Liver (tissue), 9 donors: ENCODE results near the gene LSM14B. TPM values are rescaled to one million over a fixed set of nuclear protein-coding genes. Genes with fewer than 3 reads are reported as not detected.

Source experiments
- DNase-seq: peaks from one replicate; pipeline ENCODE4 v3.0.0-alpha.2; 2017; ENCODE audit warnings: low spot score
- H3K27ac ChIP-seq, 2 donors: one replicate each; pipeline ENCODE4 v1.7.0; 2013; ENCODE audit warnings: inconsistent platforms in 2 of 2, low read length in 2 of 2, control low read depth in 1 of 2, low read depth in 1 of 2, mild to moderate bottlenecking in 1 of 2
- H3K27me3 ChIP-seq, 4 donors: one replicate each; pipeline versions ENCODE4 v1.6.1 to v1.7.0; 2013; ENCODE audit warnings: low read length in 3 of 4, inconsistent platforms in 1 of 4, mild to moderate bottlenecking in 1 of 4, moderate library complexity in 1 of 4; ENCODE audit not compliant: control insufficient read depth in 4 of 4, insufficient read depth in 4 of 4
- H3K36me3 ChIP-seq, 4 donors: one replicate each; pipeline versions ENCODE4 v1.6.1 to v1.7.0; 2013; ENCODE audit warnings: low read length in 3 of 4, mild to moderate bottlenecking in 3 of 4, low read depth in 1 of 4, moderate library complexity in 1 of 4; ENCODE audit not compliant: control insufficient read depth in 4 of 4, insufficient read depth in 3 of 4
- H3K4me1 ChIP-seq, 4 donors: one replicate each; pipeline versions ENCODE4 v1.6.1 to v1.7.0; 2013; ENCODE audit warnings: low read length in 3 of 4, mild to moderate bottlenecking in 3 of 4, moderate library complexity in 1 of 4; ENCODE audit not compliant: control insufficient read depth in 4 of 4, insufficient read depth in 4 of 4
- H3K4me3 ChIP-seq, 3 donors: one replicate each; pipeline versions ENCODE4 v1.6.1 to v1.7.0; 2013; ENCODE audit warnings: low read length in 3 of 3, control low read depth in 1 of 3, low read depth in 1 of 3, mild to moderate bottlenecking in 1 of 3
- H3K9ac ChIP-seq, 2 donors: one replicate each; pipeline ENCODE4 v1.7.0; 2013; ENCODE audit warnings: low read length in 2 of 2, mild to moderate bottlenecking in 2 of 2, moderate library complexity in 2 of 2, control low read depth in 1 of 2, low read depth in 1 of 2
- H3K9me3 ChIP-seq, 4 donors: one replicate each; pipeline versions ENCODE4 v1.6.1 to v1.7.0; 2013; ENCODE audit warnings: low read length in 3 of 4; ENCODE audit not compliant: control insufficient read depth in 4 of 4
- EGR1 ChIP-seq, 2 donors: IDR thresholded peaks; 2 replicates each; pipeline ENCODE4 v1.6.1; 2016 to 2018; ENCODE audit warnings: antibody characterized with exemption in 2 of 2, low read depth in 2 of 2
- FOXA1 ChIP-seq: IDR thresholded peaks from 2 replicates; pipeline ENCODE4 v1.6.1; 2016; ENCODE audit warnings: antibody characterized with exemption
- GABPA ChIP-seq, 2 donors: IDR thresholded peaks in 1 of 2; conservative IDR thresholded peaks in 1 of 2; 2 replicates each; pipeline ENCODE4 v1.6.1; 2016; ENCODE audit warnings: antibody characterized with exemption in 2 of 2, mild to moderate bottlenecking in 1 of 2, moderate library complexity in 1 of 2
- HNF4G ChIP-seq: IDR thresholded peaks from 2 replicates; pipeline ENCODE4 v1.6.1; 2016; ENCODE audit warnings: antibody characterized with exemption
- JUND ChIP-seq, 2 donors: IDR thresholded peaks; 2 replicates each; pipeline ENCODE4 v1.6.1; 2016; ENCODE audit warnings: antibody characterized with exemption in 2 of 2
- NR2F2 ChIP-seq: IDR thresholded peaks from 2 replicates; pipeline ENCODE4 v1.6.1; 2016; ENCODE audit warnings: antibody characterized with exemption
- RAD21 ChIP-seq, 2 donors: IDR thresholded peaks; 2 replicates each; pipeline ENCODE4 v1.6.1; 2016; ENCODE audit warnings: antibody characterized with exemption in 2 of 2, mild to moderate bottlenecking in 2 of 2
- RXRA ChIP-seq, 2 donors: IDR thresholded peaks; 2 replicates each; pipeline ENCODE4 v1.6.1; 2017 to 2018; ENCODE audit warnings: antibody characterized with exemption in 2 of 2, mild to moderate bottlenecking in 1 of 2
- SP1 ChIP-seq: IDR thresholded peaks from 2 replicates; pipeline ENCODE4 v1.6.1; 2018; ENCODE audit warnings: antibody characterized with exemption, mild to moderate bottlenecking
- YY1 ChIP-seq: IDR thresholded peaks from 2 replicates; pipeline ENCODE4 v1.6.1; 2016; ENCODE audit warnings: antibody characterized with exemption, mild to moderate bottlenecking
- WGBS: extraction: QIAGEN DNeasy Blood & Tissue Kit; methylation state at CpG from one replicate; pipeline ENCODE4 v1.1.7; 2013; 5-methylcytosine and 5-hydroxymethylcytosine counted together
- polyA plus RNA-seq, 2 donors: library from polyadenylated mRNA; stranded (reverse) in 1 of 2; unstranded in 1 of 2; fragments of 200-250 nt in 1 of 2; fragments of >200 nt in 1 of 2; fragmentation: Nextera tagmentation in 1 of 2; extraction: Ambion mirVana in 1 of 2; gene quantifications; one replicate each; pipeline versions ENCODE4 v1.2.1 to v1.2.3, GENCODE V29; 2013 to 2015
- total RNA-seq, 2 donors: library from RNA; depleted of rRNA; stranded (reverse); fragments of >200 nt; gene quantifications; one replicate each; pipeline ENCODE4 v1.2.3, GENCODE V29; 2014
- TF ChIP-seq, protein P1 (sequence below): IDR thresholded peaks from 2 replicates; pipeline ENCODE4 v1.6.1; 2016; ENCODE audit warnings: antibody characterized with exemption
- TF ChIP-seq, protein P2 (sequence below): IDR thresholded peaks from 2 replicates; pipeline ENCODE4 v1.6.1; 2016; ENCODE audit warnings: antibody characterized with exemption, mild to moderate bottlenecking
- TF ChIP-seq, protein P3 (sequence below): IDR thresholded peaks from 2 replicates; pipeline ENCODE4 v1.6.1; 2016; ENCODE audit warnings: antibody characterized with exemption
- donor health status: healthy.
- donor health status: healthy.
- donor health status: healthy.
- donor health status: healthy.
- donor health status: healthy.

Gene LSM14B
- total and polyA plus RNA-seq, 4 donors: 0.99 to 15.9 (median 13.3) TPM

DNA sequence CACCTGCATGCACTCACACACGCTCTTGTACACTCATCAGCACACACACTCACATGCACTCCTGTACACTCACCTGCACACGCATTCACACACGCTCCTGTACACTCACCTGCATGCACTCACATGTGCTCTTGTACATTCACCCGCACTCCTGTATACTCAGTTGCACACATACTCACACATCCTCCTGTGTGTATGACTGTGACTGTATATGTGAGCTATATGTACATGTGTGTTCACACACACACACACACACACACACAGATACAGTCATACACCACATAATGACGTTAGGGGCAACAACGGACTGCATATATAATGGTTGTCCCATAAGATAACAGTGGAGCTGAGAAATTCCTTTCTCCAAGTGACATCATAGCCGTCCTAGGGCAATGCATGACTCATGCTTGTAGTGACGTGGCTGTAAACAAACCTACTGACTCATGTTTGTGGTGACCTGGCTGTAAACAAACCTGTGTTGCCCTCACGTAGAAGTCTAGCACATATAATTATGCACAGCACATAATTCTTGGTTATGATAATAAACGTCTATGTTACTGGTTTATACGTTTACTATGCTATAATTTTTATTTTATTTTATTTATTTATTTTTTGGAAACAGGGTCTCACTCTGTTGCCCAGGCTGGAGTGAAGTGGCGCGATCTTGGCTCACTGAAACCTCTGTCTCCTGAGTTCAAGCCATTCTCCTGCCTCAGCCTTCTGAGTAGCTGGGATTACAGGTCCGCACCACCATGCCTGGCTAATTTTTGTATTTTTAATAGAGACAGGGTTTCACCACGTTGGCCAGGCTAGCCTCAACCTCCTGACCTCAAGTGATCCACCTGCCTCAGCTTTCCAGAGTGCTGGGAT, 33.8 kb upstream of the LSM14B start:
- Histone ChIP-seq H3K4me1 (no peaks in the 10 kb centered on the region), H3K36me3 (no peaks in the 10 kb centered on the region), H3K9me3 (peaks cover 0 to 5% (median 0%) of the 10 kb centered on the region in 4 donors), H3K9ac (no peak overlapping the region), H3K27ac (no peak overlapping the region), H3K27me3 (peaks cover 0 to 2% (median 0%) of the 10 kb centered on the region in 4 donors), H3K4me3 (no peak overlapping the region)
- DNase-seq: no peak
- TF ChIP-seq RXRA (IDR thresholded peaks at IDR 0.05) (no peak), NR2F2 (no peak), JUND (IDR thresholded peaks at IDR 0.05) (no peak), EGR1 (IDR thresholded peaks at IDR 0.05; ENCODE audit: low read depth in 2 of 2) (no peak), HNF4G (no peak), GABPA (IDR thresholded peaks at IDR 0.05 in 1 of 2, conservative IDR thresholded peaks at IDR 0.05 in 1 of 2) (no peak), RAD21 (IDR thresholded peaks at IDR 0.05) (no peak)
- TF ChIP-seq, protein P1, sequence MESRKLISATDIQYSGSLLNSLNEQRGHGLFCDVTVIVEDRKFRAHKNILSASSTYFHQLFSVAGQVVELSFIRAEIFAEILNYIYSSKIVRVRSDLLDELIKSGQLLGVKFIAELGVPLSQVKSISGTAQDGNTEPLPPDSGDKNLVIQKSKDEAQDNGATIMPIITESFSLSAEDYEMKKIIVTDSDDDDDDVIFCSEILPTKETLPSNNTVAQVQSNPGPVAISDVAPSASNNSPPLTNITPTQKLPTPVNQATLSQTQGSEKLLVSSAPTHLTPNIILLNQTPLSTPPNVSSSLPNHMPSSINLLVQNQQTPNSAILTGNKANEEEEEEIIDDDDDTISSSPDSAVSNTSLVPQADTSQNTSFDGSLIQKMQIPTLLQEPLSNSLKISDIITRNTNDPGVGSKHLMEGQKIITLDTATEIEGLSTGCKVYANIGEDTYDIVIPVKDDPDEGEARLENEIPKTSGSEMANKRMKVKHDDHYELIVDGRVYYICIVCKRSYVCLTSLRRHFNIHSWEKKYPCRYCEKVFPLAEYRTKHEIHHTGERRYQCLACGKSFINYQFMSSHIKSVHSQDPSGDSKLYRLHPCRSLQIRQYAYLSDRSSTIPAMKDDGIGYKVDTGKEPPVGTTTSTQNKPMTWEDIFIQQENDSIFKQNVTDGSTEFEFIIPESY: no peak
- 71% methylated on average over 15 of the region's 15 CpGs for WGBS

DNA sequence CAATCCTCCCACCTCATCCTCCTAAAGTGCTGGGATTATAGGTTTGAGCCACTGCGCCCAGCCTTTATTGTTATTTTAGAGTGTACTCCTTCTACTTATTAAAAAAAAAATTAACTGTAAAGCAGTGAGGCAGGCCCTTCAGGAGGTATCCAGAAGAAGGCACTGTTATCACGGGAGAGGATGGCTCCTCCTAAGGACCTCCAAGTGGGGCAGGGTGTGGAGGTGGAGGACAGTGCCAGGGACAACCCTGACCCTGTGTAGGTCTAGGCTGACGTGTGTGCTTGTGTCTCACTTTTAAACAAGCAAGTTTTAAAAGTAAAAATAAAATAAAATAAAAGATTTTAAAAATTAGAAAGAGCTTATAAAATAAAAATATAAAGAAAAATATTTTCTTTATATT, 32.9 kb upstream of the LSM14B start:
- TF ChIP-seq, protein P2, sequence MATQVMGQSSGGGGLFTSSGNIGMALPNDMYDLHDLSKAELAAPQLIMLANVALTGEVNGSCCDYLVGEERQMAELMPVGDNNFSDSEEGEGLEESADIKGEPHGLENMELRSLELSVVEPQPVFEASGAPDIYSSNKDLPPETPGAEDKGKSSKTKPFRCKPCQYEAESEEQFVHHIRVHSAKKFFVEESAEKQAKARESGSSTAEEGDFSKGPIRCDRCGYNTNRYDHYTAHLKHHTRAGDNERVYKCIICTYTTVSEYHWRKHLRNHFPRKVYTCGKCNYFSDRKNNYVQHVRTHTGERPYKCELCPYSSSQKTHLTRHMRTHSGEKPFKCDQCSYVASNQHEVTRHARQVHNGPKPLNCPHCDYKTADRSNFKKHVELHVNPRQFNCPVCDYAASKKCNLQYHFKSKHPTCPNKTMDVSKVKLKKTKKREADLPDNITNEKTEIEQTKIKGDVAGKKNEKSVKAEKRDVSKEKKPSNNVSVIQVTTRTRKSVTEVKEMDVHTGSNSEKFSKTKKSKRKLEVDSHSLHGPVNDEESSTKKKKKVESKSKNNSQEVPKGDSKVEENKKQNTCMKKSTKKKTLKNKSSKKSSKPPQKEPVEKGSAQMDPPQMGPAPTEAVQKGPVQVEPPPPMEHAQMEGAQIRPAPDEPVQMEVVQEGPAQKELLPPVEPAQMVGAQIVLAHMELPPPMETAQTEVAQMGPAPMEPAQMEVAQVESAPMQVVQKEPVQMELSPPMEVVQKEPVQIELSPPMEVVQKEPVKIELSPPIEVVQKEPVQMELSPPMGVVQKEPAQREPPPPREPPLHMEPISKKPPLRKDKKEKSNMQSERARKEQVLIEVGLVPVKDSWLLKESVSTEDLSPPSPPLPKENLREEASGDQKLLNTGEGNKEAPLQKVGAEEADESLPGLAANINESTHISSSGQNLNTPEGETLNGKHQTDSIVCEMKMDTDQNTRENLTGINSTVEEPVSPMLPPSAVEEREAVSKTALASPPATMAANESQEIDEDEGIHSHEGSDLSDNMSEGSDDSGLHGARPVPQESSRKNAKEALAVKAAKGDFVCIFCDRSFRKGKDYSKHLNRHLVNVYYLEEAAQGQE: no peak
- no peak for TF ChIP-seq GABPA (IDR thresholded peaks at IDR 0.05 in 1 of 2, conservative IDR thresholded peaks at IDR 0.05 in 1 of 2)
- no peak for TF ChIP-seq RXRA (IDR thresholded peaks at IDR 0.05)
- TF ChIP-seq JUND (IDR thresholded peaks at IDR 0.05): no peak
- TF ChIP-seq HNF4G: no peak
- TF ChIP-seq FOXA1: no peak
- TF ChIP-seq SP1: no peak
- no peak for TF ChIP-seq YY1
- TF ChIP-seq, protein P3, sequence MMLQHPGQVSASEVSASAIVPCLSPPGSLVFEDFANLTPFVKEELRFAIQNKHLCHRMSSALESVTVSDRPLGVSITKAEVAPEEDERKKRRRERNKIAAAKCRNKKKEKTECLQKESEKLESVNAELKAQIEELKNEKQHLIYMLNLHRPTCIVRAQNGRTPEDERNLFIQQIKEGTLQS: no peak
- no peak for TF ChIP-seq EGR1 (IDR thresholded peaks at IDR 0.05; ENCODE audit: low read depth in 2 of 2)
- WGBS: 55% methylated on average over 3 of the region's 3 CpGs
- H3K9ac ChIP-seq: no peak overlapping the region
- H3K27me3 ChIP-seq: peaks cover 0 to 2% (median 0%) of the 10 kb centered on the region in 4 donors
- peaks cover 0 to 5% (median 0%) of the 10 kb centered on the region in 4 donors for H3K9me3 ChIP-seq
- H3K27ac ChIP-seq: no peak overlapping the region
- H3K4me1 ChIP-seq: no peaks in the 10 kb centered on the region
- no peaks in the 10 kb centered on the region for H3K36me3 ChIP-seq
- no peak for DNase-seq
- H3K4me3 ChIP-seq: no peak overlapping the region
